SK-N-SH (cell line): ENCODE measurements around the gene ASIC2. TPM values are rescaled to one million over a fixed set of nuclear protein-coding genes. Genes with fewer than 3 reads are reported as not detected.

Source experiments
- CTCF ChIA-PET: fragments of 300-600, 350-600 bp; formaldehyde crosslinking; extraction: SDS; loops from one replicate; lab custom pipeline; 2021; lab: Yijun Ruan, JAX
- POLR2A ChIA-PET: fragments of 350-600 bp; sonication (Branson Sonifier 250); formaldehyde crosslinking; extraction: SDS; loops from one replicate; lab custom pipeline; 2020; ENCODE audit warnings: antibody characterized with exemption, inconsistent platforms; lab: Yijun Ruan, JAX
- DNase-seq: peaks from one replicate; pipeline ENCODE4 v3.0.0; 2012
- H2AFZ ChIP-seq: fragments of 200-600 bp; sonication (generic); 2 replicates; pipeline ENCODE4 v1.8.1; 2016; ENCODE audit warnings: antibody characterized with exemption, mild to moderate bottlenecking, low read depth
- H3F3A ChIP-seq: fragments of 200-600 bp; sonication (generic); replicated peaks from 2 replicates; pipeline ENCODE3; 2016; ENCODE audit warnings: antibody characterized with exemption, mild to moderate bottlenecking; ENCODE audit not compliant: insufficient read depth
- H3K27ac ChIP-seq, 2 experiments: fragments of 200-500 bp in 1 of 2; fragments of 200-600 bp in 1 of 2; sonication (Bioruptor generic) in 1 of 2; sonication (generic), shearing (Covaris generic) in 1 of 2; 2 replicates each; pipeline versions ENCODE4 v1.5.1 to v1.6.1; 2014 to 2016; ENCODE audit warnings: low read depth in 2 of 2, inconsistent platforms in 1 of 2, low read length in 1 of 2, mild to moderate bottlenecking in 1 of 2, mixed read lengths in 1 of 2
- H3K27me3 ChIP-seq: fragments of 200-600 bp; sonication (generic), shearing (Covaris generic); 2 replicates; pipeline ENCODE4 v1.6.1; 2016; ENCODE audit warnings: mixed run types; ENCODE audit not compliant: insufficient read depth
- H3K36me3 ChIP-seq, 2 experiments: fragments of 200-500 bp in 1 of 2; fragments of 200-600 bp in 1 of 2; sonication (Bioruptor generic) in 1 of 2; sonication (generic) in 1 of 2; replicated peaks in 1 of 2; 2 replicates each; pipeline versions ENCODE3 to v1.5.1; 2014 to 2016; ENCODE audit warnings: low read length in 1 of 2, mild to moderate bottlenecking in 1 of 2; ENCODE audit not compliant: insufficient read depth in 2 of 2, control insufficient read depth in 1 of 2
- H3K4me1 ChIP-seq, 2 experiments: fragments of 200-500 bp in 1 of 2; fragments of 200-600 bp in 1 of 2; sonication (Bioruptor generic) in 1 of 2; sonication (generic), shearing (Covaris generic) in 1 of 2; 2 replicates each; pipeline versions ENCODE4 v1.5.1 to v1.6.1; 2014 to 2016; ENCODE audit warnings: low read depth in 1 of 2, low read length in 1 of 2, mixed run types in 1 of 2; ENCODE audit not compliant: insufficient read depth in 2 of 2, control insufficient read depth in 1 of 2
- H3K4me2 ChIP-seq: fragments of 200-600 bp; sonication (generic), shearing (Covaris generic); 2 replicates; pipeline ENCODE4 v1.6.1; 2017; ENCODE audit warnings: mixed run types
- H3K4me3 ChIP-seq, 2 experiments: fragments of 200-500 bp in 1 of 2; fragments of 200-600 bp in 1 of 2; sonication (Bioruptor generic) in 1 of 2; sonication (generic), shearing (Covaris generic) in 1 of 2; 2 replicates each; pipeline versions ENCODE4 v1.5.1 to v1.8.1; 2014 to 2016; ENCODE audit warnings: low read depth in 2 of 2, inconsistent platforms in 1 of 2, low read length in 1 of 2, mild to moderate bottlenecking in 1 of 2, mixed read lengths in 1 of 2, moderate library complexity in 1 of 2
- H3K79me2 ChIP-seq: fragments of 200-600 bp; sonication (generic); 2 replicates; pipeline ENCODE4 v1.8.1; 2017; ENCODE audit warnings: mild to moderate bottlenecking; ENCODE audit not compliant: insufficient read depth
- H3K9ac ChIP-seq: fragments of 200-600 bp; sonication (generic); 2 replicates; pipeline ENCODE4 v1.6.1; 2017; ENCODE audit warnings: mixed run types
- H3K9me2 ChIP-seq: fragments of 200-600 bp; sonication (generic); 2 replicates; pipeline ENCODE4 v1.6.1; 2017; ENCODE audit warnings: mixed run types
- H3K9me3 ChIP-seq: fragments of 200-600 bp; sonication (generic); 2 replicates; pipeline ENCODE4 v1.6.1; 2017; ENCODE audit warnings: mixed run types, mild to moderate bottlenecking, moderate library complexity
- H4K20me1 ChIP-seq: fragments of 200-600 bp; sonication (generic); 2 replicates; pipeline ENCODE4 v1.6.1; 2017; ENCODE audit warnings: mild to moderate bottlenecking, mixed run types; ENCODE audit not compliant: insufficient read depth
- CHD2 ChIP-seq: fragments of 150-350 bp; IDR thresholded peaks from 2 replicates; pipeline ENCODE4 v1.6.1; 2018; ENCODE audit warnings: low read length; ENCODE audit not compliant: partially characterized antibody
- ELF1 ChIP-seq: IDR thresholded peaks from 2 replicates; pipeline ENCODE4 v1.4.0; 2012
- EP300 ChIP-seq, 2 experiments: IDR thresholded peaks; 2 replicates each; pipeline versions ENCODE4 v1.4.0 to v1.6.1; 2012; ENCODE audit warnings: borderline replicate concordance in 1 of 2, low read depth in 1 of 2, low read length in 1 of 2
- EZH2phosphoT487 ChIP-seq: fragments of 200-600 bp; sonication (generic); IDR thresholded peaks from 2 replicates; pipeline ENCODE4 v1.6.1; 2017; ENCODE audit warnings: low read depth, mixed run types, mild to moderate bottlenecking, antibody characterized with exemption, moderate library complexity, borderline replicate concordance
- FOSL2 ChIP-seq: IDR thresholded peaks from 2 replicates; pipeline ENCODE4 v1.4.0; 2012; ENCODE audit warnings: low read depth, mild to moderate bottlenecking, moderate library complexity, borderline replicate concordance
- FOXM1 ChIP-seq: IDR thresholded peaks from 2 replicates; pipeline ENCODE4 v1.4.0; 2012; ENCODE audit warnings: low read depth, mild to moderate bottlenecking
- GABPA ChIP-seq: IDR thresholded peaks from 2 replicates; pipeline ENCODE4 v1.4.0; 2012; ENCODE audit warnings: low read depth, mild to moderate bottlenecking
- GATA2 ChIP-seq: sonication (generic); formaldehyde crosslinking; IDR thresholded peaks from 2 replicates; pipeline ENCODE4 v1.5.0; 2020; ENCODE audit warnings: mild to moderate bottlenecking, missing genetic modification reagents
- IRF3 ChIP-seq: fragments of 150-350 bp; IDR thresholded peaks from 2 replicates; pipeline ENCODE4 v1.6.1; 2016; ENCODE audit warnings: mild to moderate bottlenecking, low read depth, low read length
- MAX ChIP-seq: IDR thresholded peaks from 2 replicates; pipeline ENCODE4 v1.4.0; 2012; ENCODE audit warnings: low read depth
- NFIC ChIP-seq: IDR thresholded peaks from 2 replicates; pipeline ENCODE4 v1.4.0; 2012; ENCODE audit warnings: borderline replicate concordance
- NRF1 ChIP-seq: IDR thresholded peaks from 2 replicates; pipeline ENCODE4 v1.6.1; 2012; ENCODE audit warnings: low read depth, mild to moderate bottlenecking, low read length
- POLR2AphosphoS5 ChIP-seq: IDR thresholded peaks from 2 replicates; pipeline ENCODE4 v1.6.1; 2012; ENCODE audit warnings: low read depth, low read length
- RAD21 ChIP-seq: IDR thresholded peaks from 2 replicates; pipeline ENCODE4 v1.6.1; 2012; ENCODE audit warnings: mild to moderate bottlenecking, low read length
- REST ChIP-seq: IDR thresholded peaks from 2 replicates; pipeline ENCODE4 v1.6.1; 2012; ENCODE audit warnings: mild to moderate bottlenecking, low read depth, low read length, moderate library complexity
- RFX5 ChIP-seq: IDR thresholded peaks from 2 replicates; pipeline ENCODE4 v1.6.1; 2012; ENCODE audit warnings: mild to moderate bottlenecking, improper control_type of control experiment, low read length
- SMC3 ChIP-seq: IDR thresholded peaks from 2 replicates; pipeline ENCODE4 v1.6.1; 2012; ENCODE audit warnings: low read depth, low read length, improper control_type of control experiment
- TEAD4 ChIP-seq: IDR thresholded peaks from 2 replicates; pipeline ENCODE4 v1.4.0; 2012; ENCODE audit warnings: mild to moderate bottlenecking, borderline replicate concordance; ENCODE audit not compliant: insufficient read depth
- polyA plus RNA-seq, 3 experiments: library from polyadenylated mRNA; depleted of rRNA; stranded (reverse); fragments of >200 nt; gene quantifications; 2 replicates each; pipeline ENCODE4 v1.2.3, GENCODE V29; 2012

ASIC2 gene
- polyA plus RNA-seq, 1 of the 3 experiments (the other 2 are of a cell fraction) = 0.08 TPM

- no peaks in the 10 kb centered on the region for H3K79me2 ChIP-seq
- no peaks in the 10 kb centered on the region for H3K27me3 ChIP-seq
- no peaks in the 10 kb centered on the region for H4K20me1 ChIP-seq
- no peak overlapping the region for H2AFZ ChIP-seq
- H3K9ac ChIP-seq = no peak overlapping the region
- no peak for DNase-seq
- H3K4me2 ChIP-seq = no peak overlapping the region
- no peaks in the 10 kb centered on the region for H3K36me3 ChIP-seq
- no peak overlapping the region for H3K4me3 ChIP-seq
- H3F3A ChIP-seq = no peaks in the 10 kb centered on the region
- POLR2A ChIA-PET = no interaction called here
- CTCF ChIA-PET = interaction anchor here (0.8 kb wide), 1 partner anchor 8 kb away, joined by 4 read pairs; no protein-coding TSS in a partner anchor
- no peak overlapping the region for H3K27ac ChIP-seq
- TF ChIP-seq NFIC (no peak), MAX (no peak), EZH2phosphoT487 (no peak), RFX5 (no peak), GATA2 (no peak), EP300 (IDR thresholded peaks at IDR 0.05; ENCODE audit: borderline replicate concordance in 1 of 2, low read depth in 1 of 2, low read length in 1 of 2) (no peak), TEAD4 (no peak), GABPA (no peak), FOSL2 (no peak), ELF1 (no peak), REST (no peak), RAD21 (no peak), CHD2 (no peak), FOXM1 (no peak), IRF3 (no peak), SMC3 (no peak), POLR2AphosphoS5 (no peak), NRF1 (no peak)
- H3K9me2 ChIP-seq = no peaks in the 10 kb centered on the region
- no peaks in the 10 kb centered on the region for H3K9me3 ChIP-seq
- no peaks in the 10 kb centered on the region for H3K4me1 ChIP-seq
Measured at GRCh38 chr17:33300241-33300640, 7.1 kb upstream of the ASIC2 start.
